Duodenal mucosa (tissue), 2 donors: ENCODE measurements around the gene RAB21.
"Not testable (repeated sequence)": the region's sequence is repeated elsewhere in the genome, so short reads cannot be mapped to it uniquely, and the experiment has no call there.

Experiments
- H3K27ac ChIP-seq: one replicate; pipeline ENCODE4 v1.7.0; 2013; ENCODE audit warnings: low read depth, low read length
- H3K27me3 ChIP-seq, 2 donors: one replicate each; pipeline ENCODE4 v1.7.0; 2013; ENCODE audit warnings: low read length in 2 of 2, control low read depth in 1 of 2; ENCODE audit not compliant: insufficient read depth in 2 of 2, control insufficient read depth in 1 of 2
- H3K36me3 ChIP-seq, 2 donors: one replicate each; pipeline ENCODE4 v1.7.0; 2013; ENCODE audit warnings: low read length in 2 of 2, control low read depth in 1 of 2; ENCODE audit not compliant: insufficient read depth in 2 of 2, control insufficient read depth in 1 of 2
- H3K4me1 ChIP-seq, 2 donors: one replicate each; pipeline ENCODE4 v1.7.0; 2013; ENCODE audit warnings: low read length in 2 of 2, control low read depth in 1 of 2; ENCODE audit not compliant: insufficient read depth in 2 of 2, control insufficient read depth in 1 of 2
- H3K4me3 ChIP-seq, 2 donors: one replicate each; pipeline ENCODE4 v1.7.0; 2013; ENCODE audit warnings: low read length in 2 of 2, low read depth in 1 of 2
- H3K9ac ChIP-seq, 2 donors: one replicate each; pipeline ENCODE4 v1.7.0; 2013; ENCODE audit warnings: low read length in 2 of 2, low read depth in 1 of 2
- H3K9me3 ChIP-seq, 2 donors: one replicate each; pipeline ENCODE4 v1.7.0; 2013; ENCODE audit warnings: low read length in 2 of 2, control low read depth in 1 of 2; ENCODE audit not compliant: control insufficient read depth in 1 of 2

RAB21 gene

GRCh38 chr12:71791473-71792150 is 36.9 kb downstream of the RAB21 start:
- Histone ChIP-seq H3K4me1 (peaks cover 0 to 10% of the 10 kb centered on the region in 2 donors), H3K27ac (no peak overlapping the region), H3K27me3 (no peaks in the 10 kb centered on the region), H3K4me3 (no peak overlapping the region), H3K9me3 (no peaks in the 10 kb centered on the region), H3K36me3 (peaks cover 3 to 8% of the 10 kb centered on the region in 2 donors), H3K9ac (no peak overlapping the region)

- no peaks in the 10 kb centered on the region for H3K4me1 ChIP-seq
- H3K27ac ChIP-seq: no peak overlapping the region
- H3K9me3 ChIP-seq: no peaks in the 10 kb centered on the region
- H3K4me3 ChIP-seq: no peak overlapping the region
- no peak overlapping the region for H3K9ac ChIP-seq
- H3K27me3 ChIP-seq: no peaks in the 10 kb centered on the region
- peaks cover 3% of the 10 kb centered on the region in 2 donors for H3K36me3 ChIP-seq
Observed at GRCh38 chr12:71792599-71792998, 37.9 kb downstream of the RAB21 start.

GRCh38 chr12:71795901-71796300 is 41.2 kb downstream of the RAB21 start:
- H3K9me3 ChIP-seq: peaks cover 0 to 4% of the 10 kb centered on the region in 2 donors
- H3K27ac ChIP-seq: no peak overlapping the region
- H3K4me3 ChIP-seq: no peak overlapping the region
- no peaks in the 10 kb centered on the region for H3K27me3 ChIP-seq
- H3K36me3 ChIP-seq: no peaks in the 10 kb centered on the region
- no peaks in the 10 kb centered on the region for H3K4me1 ChIP-seq
- H3K9ac ChIP-seq: no peak overlapping the region

GRCh38 chr12:71797531-71797930 is 42.9 kb downstream of the RAB21 start:
- no peak overlapping the region for H3K27ac ChIP-seq
- H3K4me3 ChIP-seq: no peak overlapping the region
- H3K36me3 ChIP-seq: no peaks in the 10 kb centered on the region

GRCh38 chr12:71799106-71799505 is 44.4 kb downstream of the RAB21 start:
- Histone ChIP-seq H3K27ac (no peak overlapping the region), H3K27me3 (no peaks in the 10 kb centered on the region), H3K4me1 (no peaks in the 10 kb centered on the region), H3K9ac (no peak overlapping the region), H3K4me3 (no peak overlapping the region), H3K36me3 (no peaks in the 10 kb centered on the region), H3K9me3 (peaks cover 0 to 4% of the 10 kb centered on the region in 2 donors)

More at GRCh38 chr12:71797531-71797930, 42.9 kb downstream of the RAB21 start:
- no peak overlapping the region for H3K9ac ChIP-seq
- H3K9me3 ChIP-seq: peaks cover 0 to 4% of the 10 kb centered on the region in 2 donors
- H3K27me3 ChIP-seq: no peaks in the 10 kb centered on the region
- no peaks in the 10 kb centered on the region for H3K4me1 ChIP-seq

GRCh38 chr12:71800177-71800576 is 45.5 kb downstream of the RAB21 start:
- Histone ChIP-seq H3K27me3 (no peaks in the 10 kb centered on the region), H3K9ac (no peak overlapping the region), H3K9me3 (peaks cover 0 to 4% of the 10 kb centered on the region in 2 donors), H3K27ac (no peak overlapping the region), H3K4me3 (no peak overlapping the region), H3K36me3 (no peaks in the 10 kb centered on the region), H3K4me1 (no peaks in the 10 kb centered on the region)

- Histone ChIP-seq H3K27me3 (peaks cover 0 to 11% of the 10 kb centered on the region in 2 donors), H3K4me1 (peaks cover 0 to 9% of the 10 kb centered on the region in 2 donors), H3K9ac (no peak overlapping the region), H3K27ac (no peak overlapping the region), H3K9me3 (peaks cover 0 to 4% of the 10 kb centered on the region in 2 donors), H3K4me3 (no peak overlapping the region), H3K36me3 (no peaks in the 10 kb centered on the region)
Observed at GRCh38 chr12:71804505-71804904, 49.8 kb downstream of the RAB21 start.

GRCh38 chr12:71810921-71811320 is 56.3 kb downstream of the RAB21 start:
- H3K9me3 ChIP-seq: no peaks in the 10 kb centered on the region
- no peak overlapping the region for H3K4me3 ChIP-seq
- H3K4me1 ChIP-seq: peaks cover 0 to 10% of the 10 kb centered on the region in 2 donors
- no peak overlapping the region for H3K9ac ChIP-seq
- no peak overlapping the region for H3K27ac ChIP-seq
- peaks cover 0 to 11% of the 10 kb centered on the region in 2 donors for H3K27me3 ChIP-seq
- no peaks in the 10 kb centered on the region for H3K36me3 ChIP-seq

GRCh38 chr12:71815242-71815641 is 60.6 kb downstream of the RAB21 start:
- not testable (repeated sequence) for H3K27me3 ChIP-seq, H3K9me3 ChIP-seq, H3K36me3 ChIP-seq, H3K4me1 ChIP-seq, H3K4me3 ChIP-seq, H3K9ac ChIP-seq, H3K27ac ChIP-seq

GRCh38 chr12:71822088-71822487 is 67.4 kb downstream of the RAB21 start:
- H3K9me3 ChIP-seq, H3K9ac ChIP-seq, H3K27ac ChIP-seq, H3K36me3 ChIP-seq, H3K4me1 ChIP-seq, H3K4me3 ChIP-seq, H3K27me3 ChIP-seq: not testable (repeated sequence)
